Retina (tissue), 1 donor: Measurements from ENCODE around the gene CD101.
"Not testable (repeated sequence)": the region's sequence is repeated elsewhere in the genome, so short reads cannot be mapped to it uniquely, and the experiment has no call there.

Source experiments
- DNase-seq: peaks from one replicate; pipeline ENCODE4 v3.0.0-alpha.2; 2016

The CD101 gene

GRCh38 chr1:117001254-117001927, at the start of gene CD101:
CD101 (plus strand) TSS chr1:117001760; CDS start chr1:117001818, 58 bp downstream.
- DNase-seq: no peak

GRCh38 chr1:116952738-116953275, 48.8 kb upstream of the CD101 start:
- DNase-seq: no peak

GRCh38 chr1:116954440-116954839, 47.1 kb upstream of the CD101 start:
- no peak for DNase-seq

GRCh38 chr1:116956378-116956777, 45.2 kb upstream of the CD101 start:
- DNase-seq: no peak

DNA sequence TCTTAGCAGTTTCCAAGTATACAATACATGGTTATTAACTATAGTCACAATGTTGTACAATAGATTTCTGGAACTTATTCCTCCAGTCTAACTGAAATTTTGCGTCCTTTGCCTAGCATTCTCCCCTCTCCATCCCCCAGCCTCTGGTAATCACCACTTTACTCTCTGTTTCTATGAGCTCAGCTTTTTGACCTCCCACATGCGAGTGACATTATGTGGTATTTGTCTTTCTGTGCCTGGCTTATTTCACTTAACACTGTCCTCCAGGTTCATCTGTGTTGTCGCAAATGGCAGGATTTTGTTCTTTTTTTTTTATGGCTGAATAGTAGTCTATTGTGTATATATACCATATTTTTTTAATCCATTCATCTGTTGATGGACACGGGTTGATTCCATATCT, 43.9 kb upstream of the CD101 start:
- DNase-seq: no peak

DNA sequence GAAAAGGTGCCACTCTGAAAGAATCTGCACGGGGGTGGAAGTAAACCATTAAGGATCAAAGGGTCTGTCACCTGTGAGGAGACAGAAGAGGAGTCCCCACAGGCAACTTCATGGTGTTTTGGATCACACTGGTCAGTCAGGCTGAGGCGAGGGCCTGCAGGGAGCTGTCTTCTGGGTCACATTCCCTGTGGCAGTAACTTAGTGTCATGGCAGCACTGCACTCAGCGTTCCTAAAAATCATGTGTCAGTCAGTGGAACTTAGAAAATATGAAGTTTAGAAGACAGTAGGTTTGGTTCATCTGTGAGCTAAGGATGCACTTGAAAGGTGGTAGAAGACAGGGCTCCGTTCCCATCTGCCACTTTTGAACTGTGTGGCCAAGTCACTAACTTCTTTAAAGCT, 43.5 kb upstream of the CD101 start:
- DNase-seq: no peak

DNA sequence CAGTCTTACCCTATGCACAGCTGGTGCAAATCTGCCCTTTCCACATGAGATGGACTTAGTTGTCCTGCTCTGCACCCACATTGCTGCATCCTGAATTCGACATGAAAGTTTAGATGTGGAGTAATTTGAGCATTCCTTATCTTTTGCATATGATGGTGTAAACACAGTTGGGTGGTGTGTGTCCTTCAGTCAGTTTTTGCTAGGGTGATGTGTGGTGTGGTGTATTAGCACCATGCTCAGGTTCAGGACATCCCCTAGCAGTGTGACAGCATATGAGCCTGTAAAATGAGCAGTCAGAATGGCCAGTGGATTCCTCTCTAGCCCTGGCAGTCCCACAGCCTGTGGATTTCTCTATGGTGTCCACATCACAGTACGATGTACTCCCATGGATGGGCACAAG, 42.6 kb upstream of the CD101 start:
- DNase-seq: no peak

DNA sequence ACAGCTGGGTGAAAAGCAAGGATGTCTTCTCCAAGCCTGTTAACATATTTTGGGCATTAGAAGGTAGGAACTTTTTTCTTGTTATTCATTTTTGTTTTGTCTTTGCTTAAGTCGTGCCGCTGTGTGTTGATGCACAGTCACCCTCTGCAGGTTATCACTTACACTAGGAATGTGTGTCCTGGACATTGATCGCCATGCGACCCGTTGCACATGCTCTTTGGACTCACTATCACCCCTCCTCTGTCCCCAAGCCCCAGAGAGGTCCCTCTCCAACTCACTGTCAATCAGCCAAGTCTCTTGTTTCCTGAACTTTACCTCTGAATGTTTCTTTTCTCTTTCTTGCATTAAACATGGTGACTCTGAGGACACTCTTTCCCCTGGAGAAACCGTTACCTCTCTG, 40.0 kb upstream of the CD101 start:
- DNase-seq: no peak

GRCh38 chr1:116962987-116963639, 38.4 kb upstream of the CD101 start:
- no peak for DNase-seq

DNA sequence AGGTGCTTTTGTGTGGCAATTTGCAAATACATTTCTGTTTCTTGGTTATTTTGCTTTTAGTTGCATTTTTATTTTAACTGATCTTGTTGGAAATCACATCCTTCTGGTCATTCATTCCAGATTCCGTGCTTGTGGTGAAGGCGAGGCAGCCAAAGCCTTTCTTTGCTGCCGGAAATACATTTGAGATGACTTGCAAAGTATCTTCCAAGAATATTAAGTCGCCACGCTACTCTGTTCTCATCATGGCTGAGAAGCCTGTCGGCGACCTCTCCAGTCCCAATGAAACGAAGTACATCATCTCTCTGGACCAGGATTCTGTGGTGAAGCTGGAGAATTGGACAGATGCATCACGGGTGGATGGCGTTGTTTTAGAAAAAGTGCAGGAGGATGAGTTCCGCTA, 34.8 kb upstream of the CD101 start:
- no peak for DNase-seq

- DNase-seq: no peak
Observed at GRCh38 chr1:116968724-116969123, 32.8 kb upstream of the CD101 start.

GRCh38 chr1:116971258-116971860, 30.2 kb upstream of the CD101 start:
- DNase-seq: no peak

DNA sequence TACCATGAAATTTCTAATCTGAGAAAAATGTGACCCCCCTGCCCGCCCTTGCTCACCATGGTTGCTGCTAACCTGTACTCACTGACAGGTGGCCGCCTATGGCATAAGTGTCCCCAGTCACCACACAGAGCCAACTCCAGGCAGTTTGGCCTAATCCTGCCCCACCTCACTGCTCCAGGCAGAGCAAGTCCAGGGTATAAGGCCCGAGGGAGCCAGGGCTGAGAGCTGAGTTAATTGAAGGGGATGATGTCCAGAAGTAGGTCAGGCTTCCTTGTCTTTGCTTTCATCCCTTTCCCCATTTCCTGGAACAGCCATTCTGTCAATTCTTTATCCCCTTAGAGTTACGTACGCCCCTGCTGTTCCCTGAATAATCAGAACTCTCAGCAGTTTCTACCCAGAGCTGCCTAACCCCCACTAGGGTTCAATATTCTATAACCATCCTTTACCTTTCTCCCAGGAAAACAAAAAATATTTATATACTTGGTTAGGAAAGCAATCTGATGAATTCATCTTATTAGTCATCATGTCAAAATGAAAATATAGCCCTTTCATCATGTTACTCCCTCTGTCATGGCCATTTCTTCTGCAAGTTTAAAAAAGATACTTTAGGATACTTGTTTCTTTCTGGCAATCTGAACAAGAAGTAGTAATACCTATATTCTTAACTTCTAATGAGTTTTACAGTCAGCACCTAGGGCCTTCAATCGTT, 29.4 kb upstream of the CD101 start:
- peak; percentile 68 for DNase-seq

DNA sequence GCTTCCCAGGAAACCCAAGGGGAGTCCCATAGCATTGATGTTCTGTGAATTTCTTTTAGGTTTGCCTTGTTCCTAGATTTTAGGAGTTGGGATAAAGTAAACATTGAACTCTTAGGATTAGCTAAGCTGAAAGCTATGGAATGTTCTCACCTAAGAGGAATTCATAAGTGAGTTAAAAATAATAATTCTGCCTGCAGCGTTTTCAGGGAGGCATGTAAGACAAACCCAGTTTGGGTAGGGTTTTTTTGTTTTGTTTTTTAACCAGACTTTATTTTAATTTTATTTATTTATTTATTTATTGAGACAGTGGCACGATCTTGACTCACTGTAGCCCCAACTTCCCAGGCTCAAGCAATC, 28.9 kb upstream of the CD101 start:
- DNase-seq: no peak

GRCh38 chr1:116980309-116980708, 21.3 kb upstream of the CD101 start:
- not testable (repeated sequence) for DNase-seq

- DNase-seq: no peak
Observed at GRCh38 chr1:116981521-116982037, 20.0 kb upstream of the CD101 start.

- DNase-seq: no peak
Observed at GRCh38 chr1:116982319-116983004, 19.1 kb upstream of the CD101 start.

DNA sequence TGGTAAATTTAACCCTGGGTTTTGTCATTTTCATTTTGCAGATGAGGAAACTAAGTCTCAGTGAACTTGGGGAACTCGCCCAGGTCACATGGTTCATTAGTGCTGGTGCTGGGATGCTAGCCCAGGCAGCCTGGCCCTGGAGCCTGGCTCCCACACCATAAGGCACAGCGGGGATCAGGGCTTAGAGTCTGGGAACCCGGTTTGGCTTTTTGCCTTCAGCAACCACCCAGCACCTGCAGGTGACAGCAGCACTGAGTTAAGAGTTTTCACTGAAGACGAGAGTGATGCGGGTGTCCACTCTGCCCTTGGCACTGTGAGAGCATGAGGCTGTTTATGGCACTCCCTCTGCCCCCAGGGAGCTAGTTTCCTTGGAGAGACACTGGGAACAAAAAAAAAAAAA, 18.4 kb upstream of the CD101 start:
- no peak for DNase-seq

DNA sequence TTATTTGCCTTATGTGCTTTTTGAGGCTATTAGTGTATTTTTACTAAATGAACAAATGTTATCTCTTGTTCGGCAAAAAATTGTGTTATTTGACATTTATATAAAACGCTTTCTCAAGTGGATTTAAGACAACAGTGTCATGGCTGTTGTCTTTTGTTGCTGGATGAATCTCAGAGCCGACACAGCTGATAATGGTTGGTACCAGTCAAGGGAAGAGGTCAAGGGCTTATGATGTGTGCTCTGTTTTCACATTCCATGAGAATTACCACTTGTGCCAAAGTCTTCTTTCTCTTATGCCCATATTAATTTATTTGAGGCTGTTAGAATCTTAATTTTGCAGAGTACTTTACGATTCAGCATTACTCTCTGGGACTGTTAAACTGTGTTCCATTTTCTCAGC, 17.9 kb upstream of the CD101 start:
- DNase-seq: no peak

DNA sequence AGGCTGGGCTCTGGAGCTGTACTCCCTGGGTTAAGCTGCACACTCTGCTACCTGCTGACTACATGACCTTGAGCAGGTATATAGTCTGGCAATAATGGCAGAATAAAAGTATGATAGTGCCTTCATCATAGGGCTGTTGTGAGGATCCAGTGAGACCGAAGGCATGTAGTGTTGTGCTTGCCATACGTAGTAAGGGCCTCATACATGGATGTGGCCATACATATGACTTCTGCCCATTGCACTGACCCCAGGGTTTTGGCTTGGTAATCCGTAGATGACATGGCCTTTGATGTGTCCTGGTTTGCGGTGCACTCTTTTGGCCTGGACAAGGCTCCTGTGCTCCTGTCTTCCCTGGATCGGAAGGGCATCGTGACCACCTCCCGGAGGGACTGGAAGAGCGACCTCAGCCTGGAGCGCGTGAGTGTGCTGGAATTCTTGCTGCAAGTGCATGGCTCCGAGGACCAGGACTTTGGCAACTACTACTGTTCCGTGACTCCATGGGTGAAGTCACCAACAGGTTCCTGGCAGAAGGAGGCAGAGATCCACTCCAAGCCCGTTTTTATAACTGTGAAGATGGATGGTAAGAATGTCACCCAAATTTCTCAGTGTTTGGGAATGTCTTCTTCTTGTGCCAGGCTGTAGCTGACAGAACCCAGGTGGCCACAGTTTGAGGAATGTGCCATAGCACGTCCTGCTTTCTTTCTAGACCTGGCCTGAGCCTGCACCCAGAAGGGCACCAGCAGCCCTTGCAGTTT, 17.0 kb upstream of the CD101 start:
- no peak for DNase-seq

DNA sequence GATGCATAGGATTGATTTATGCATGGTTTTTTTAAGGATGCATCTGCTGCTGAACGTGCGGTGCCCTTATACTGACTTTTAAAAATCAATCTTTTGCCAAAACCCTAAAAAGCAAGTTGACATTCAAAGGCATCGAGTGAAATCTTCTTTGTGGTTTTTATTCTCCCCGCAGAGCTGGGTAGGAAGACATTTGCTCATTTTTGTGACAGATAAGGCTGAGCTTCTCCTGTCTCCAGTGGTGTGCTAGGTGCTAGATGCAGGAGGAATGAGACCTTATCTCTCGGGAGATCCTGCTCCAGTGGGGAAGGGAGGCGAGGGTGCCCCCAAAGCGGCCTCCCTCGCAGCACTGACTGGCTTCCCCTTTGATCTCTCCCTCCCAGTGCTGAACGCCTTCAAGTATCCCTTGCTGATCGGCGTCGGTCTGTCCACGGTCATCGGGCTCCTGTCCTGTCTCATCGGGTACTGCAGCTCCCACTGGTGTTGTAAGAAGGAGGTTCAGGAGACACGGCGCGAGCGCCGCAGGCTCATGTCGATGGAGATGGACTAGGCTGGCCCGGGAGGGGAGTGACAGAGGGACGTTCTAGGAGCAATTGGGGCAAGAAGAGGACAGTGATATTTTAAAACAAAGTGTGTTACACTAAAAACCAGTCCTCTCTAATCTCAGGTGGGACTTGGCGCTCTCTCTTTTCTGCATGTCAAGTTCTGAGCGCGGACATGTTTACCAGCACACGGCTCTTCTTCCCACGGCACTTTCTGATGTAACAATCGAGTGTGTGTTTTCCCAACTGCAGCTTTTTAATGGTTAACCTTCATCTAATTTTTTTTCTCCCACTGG, 14.9 kb upstream of the CD101 start:
- DNase-seq: no peak
